ENCODE data around the gene TTLL7.
"Not testable (repeated sequence)": the region's sequence is repeated elsewhere in the genome, so short reads cannot be mapped to it uniquely, and the experiment has no call there.

GRCh38 chr1:83983918-83984317, 15.0 kb downstream of the TTLL7 start:
- TF ChIP-seq CTCF, POLR2A (IDR thresholded peaks at IDR 0.05): not testable (repeated sequence)
